GM21381 (cell line): ENCODE measurements around the gene GDF2.

ENCODE experiments used
- ATAC-seq: cut with Tn5 transposase; IDR thresholded peaks from one replicate; pipeline ENCODE4 v1.9.1; 2021; ENCODE audit warnings: mild to moderate bottlenecking, moderate library complexity; ENCODE audit not compliant: unreplicated experiment

GDF2 gene

GRCh38 chr10:47350671-47351640 lies 28.7 kb downstream of the GDF2 start:
- ATAC-seq, result no peak

DNA sequence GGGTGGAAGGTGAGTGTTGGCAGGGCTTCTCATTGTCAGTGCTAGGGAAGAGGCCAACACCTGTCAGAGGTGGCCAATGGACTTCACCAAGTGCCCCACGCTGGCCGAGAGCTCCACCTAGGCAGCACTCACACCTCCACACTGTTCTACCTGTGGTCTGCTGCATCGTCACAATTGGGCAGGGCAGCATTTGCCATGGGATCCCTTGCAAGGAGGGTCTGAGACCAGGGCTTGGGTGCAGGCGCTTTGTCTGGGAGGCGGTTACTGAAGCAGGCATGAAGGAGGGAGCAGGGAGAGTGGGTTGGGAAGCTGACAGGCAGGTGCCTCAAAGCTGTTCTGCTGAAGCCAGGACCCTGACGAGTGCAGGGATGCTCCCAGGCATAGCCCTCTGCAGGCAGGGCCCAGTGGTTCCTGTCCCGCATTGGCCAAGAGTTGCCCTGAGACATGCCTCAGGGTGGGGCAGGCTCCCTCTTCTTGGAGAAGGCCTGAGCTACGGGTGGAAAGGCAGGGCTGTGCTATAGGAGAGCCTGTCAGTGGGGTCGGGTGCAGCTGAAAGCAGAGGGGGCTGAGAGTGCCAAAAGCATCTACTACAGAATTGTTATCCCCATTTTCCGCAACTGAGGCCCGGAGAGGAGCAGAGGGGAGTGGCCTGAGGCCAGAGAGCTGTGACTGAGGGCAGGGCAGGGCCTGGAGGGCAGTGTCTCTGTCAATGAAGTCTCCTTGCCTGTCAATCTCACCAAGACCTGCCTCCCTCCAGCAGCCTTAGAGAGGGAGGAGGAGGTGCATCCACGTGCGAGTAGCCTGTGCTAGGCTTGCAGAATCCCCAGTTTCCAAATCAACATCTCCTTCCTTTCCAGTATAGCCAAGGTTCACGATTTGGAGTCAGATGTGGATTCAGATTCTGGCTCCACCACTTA lies 29.9 kb downstream of the GDF2 start:
- no peak for ATAC-seq

- ATAC-seq, result no peak
Measured at GRCh38 chr10:47353351-47353750, 31.1 kb downstream of the GDF2 start.

DNA sequence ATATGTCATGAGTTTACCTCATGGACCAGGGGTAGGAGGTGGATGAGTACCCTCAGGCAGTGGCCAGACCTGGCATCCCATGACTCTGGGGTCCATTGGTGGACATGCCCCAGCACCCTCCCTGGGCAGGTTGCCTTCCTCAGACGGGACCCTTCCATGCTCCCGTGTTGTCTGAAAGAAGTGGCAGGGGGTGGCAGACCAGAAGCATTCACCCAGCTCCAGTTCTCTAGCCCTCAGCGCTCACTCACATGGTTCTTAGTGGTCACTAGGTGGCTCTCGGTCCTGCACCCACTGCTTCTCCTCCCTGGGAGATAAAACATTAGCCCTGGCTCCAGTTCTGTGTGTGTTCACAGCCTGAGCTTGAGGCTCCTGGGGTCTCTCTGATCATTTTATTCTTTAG lies 31.9 kb downstream of the GDF2 start:
- no peak for ATAC-seq

DNA sequence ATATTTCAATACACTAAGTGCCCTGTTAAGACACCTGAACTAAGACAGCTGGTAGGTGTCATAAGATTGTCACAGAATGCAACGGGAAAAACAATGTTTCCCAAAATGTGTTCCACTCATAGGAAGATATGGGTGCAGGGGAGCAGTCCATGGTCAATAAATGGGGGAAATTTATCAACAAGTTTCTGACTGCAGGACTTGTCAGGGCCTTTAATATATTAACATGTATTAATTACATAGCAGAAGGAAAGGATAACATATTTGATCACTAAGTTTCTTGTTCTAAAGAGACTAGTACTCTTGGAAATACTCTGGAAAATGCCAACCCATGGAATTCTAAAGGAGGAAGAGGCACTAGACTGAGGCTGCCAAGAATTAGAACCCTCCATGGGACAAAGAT lies 32.6 kb downstream of the GDF2 start:
- no peak for ATAC-seq

DNA sequence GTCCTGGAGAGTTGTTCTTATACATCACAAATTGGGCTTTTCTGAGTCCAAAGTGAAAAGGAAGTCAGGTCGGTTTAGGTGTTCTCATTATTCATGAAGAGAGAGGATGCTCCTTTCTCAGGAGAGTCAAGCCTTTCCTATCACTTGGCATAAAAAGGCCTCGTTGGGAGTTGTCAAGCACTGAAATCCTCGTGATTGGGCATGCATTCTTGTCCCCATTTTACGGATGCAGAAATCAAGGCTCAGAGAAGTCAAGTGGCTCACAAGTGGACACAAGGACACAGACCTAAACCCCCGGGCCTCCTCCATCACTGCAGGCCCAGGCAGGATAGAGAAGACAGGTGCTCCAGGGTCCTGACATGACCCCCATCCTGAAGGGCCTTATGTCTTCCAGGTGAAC lies 34.5 kb downstream of the GDF2 start:
- ATAC-seq, result no peak

DNA sequence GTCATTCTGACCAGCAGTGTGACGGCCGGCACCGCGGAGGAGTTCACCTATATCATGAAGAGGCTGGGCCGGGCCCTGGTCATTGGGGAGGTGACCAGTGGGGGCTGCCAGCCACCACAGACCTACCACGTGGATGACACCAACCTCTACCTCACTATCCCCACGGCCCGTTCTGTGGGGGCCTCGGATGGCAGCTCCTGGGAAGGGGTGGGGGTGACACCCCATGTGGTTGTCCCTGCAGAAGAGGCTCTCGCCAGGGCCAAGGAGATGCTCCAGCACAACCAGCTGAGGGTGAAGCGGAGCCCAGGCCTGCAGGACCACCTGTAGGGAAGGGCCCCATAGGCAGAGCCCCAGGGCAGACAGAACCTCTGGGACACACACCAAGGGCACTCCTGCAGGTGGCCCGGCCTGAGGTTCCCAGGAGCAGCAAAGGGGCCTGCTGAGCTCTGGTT lies 34.9 kb downstream of the GDF2 start:
- no peak for ATAC-seq

DNA sequence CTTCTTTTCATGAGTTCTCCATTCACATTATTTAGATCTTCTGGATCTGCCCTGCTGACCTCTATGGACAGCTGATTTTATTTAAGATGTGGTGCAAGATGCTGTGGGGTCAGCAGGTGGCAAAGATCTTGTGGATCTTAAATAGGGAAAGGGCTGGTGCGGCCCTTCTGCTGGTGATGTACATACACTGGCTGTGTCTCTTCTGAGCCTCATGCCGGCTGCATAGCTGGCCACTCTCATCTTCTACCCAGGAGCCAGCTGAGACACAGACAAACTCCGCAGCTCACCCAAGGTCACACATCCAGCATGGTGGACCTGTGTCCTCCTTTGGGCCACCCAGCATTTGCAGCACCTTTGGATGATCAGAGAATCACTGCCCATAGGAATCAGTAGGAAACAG lies 35.7 kb downstream of the GDF2 start:
- no peak for ATAC-seq

DNA sequence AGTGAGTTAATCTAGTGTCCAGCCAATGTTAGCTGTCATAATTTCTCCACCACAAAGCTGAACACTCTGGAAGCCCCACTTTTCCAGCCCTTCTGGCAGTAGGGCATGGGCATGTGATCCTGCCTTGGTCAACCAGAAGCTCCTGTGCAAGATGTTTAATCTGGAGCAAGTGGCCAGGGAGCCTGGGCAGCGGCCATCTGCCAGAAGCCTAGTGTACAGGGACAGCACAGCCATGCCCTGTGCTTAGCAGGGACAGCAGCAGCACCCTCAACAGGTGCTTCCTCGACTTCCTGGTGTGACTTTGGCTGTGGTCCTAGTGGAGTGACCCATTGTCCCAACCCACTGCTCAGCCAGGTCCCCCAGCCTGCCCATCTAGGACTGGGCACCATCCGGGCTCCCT lies 36.2 kb downstream of the GDF2 start:
- no peak for ATAC-seq

- no peak for ATAC-seq
Measured at GRCh38 chr10:47359101-47359500, 36.8 kb downstream of the GDF2 start.

GRCh38 chr10:47359626-47360418 lies 37.6 kb downstream of the GDF2 start:
- ATAC-seq, result no peak

DNA sequence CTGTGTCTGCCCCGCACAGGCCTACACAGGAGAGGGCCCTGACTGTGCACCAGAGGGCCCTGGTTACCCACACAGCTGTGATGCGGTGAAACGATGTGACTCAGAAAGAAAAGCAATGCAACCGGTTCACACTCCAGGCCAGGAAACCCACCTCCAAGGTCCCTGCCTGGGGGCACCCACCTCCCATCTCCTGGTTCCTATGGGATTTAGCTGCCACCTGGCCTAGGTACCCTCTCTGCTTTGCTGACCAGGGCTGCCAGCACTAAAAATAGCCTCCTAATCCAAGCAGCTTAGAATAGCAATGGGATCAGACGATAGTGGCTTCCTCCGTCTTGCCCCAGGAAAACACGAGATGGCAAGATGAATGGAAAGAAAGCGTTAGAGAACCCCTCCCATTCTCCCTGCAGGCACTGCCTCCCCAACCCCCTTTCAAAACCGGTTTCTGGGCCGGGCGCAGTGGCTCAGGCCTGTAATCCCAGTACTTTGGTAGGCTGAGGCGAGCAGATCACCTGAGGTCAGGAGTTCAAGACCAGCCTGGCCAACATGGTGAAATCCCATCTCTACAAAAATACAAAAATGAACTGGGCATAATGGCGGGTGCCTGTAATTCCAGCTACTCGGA lies 38.3 kb downstream of the GDF2 start:
- no peak for ATAC-seq

- ATAC-seq, result no peak
Measured at GRCh38 chr10:47361293-47361692, 39.0 kb downstream of the GDF2 start.

DNA sequence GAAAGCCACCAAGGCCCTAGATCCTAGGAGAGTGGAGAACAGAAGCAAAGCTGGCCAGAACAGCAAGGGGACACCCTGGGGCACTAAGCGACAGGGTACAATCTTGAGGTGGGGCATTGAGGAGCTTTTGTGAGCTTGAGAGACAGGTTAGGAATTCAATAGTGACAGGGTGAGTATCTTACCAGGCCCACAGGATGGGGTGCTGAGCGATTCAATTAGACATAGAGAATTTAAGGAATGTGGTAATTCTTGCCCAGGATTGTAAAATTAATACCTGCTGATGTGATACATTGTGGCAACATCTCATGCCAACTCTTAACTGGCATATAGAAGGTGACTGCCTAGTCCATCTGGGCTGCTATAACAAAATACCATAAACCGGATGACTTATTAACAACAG lies 39.9 kb downstream of the GDF2 start:
- no peak for ATAC-seq

DNA sequence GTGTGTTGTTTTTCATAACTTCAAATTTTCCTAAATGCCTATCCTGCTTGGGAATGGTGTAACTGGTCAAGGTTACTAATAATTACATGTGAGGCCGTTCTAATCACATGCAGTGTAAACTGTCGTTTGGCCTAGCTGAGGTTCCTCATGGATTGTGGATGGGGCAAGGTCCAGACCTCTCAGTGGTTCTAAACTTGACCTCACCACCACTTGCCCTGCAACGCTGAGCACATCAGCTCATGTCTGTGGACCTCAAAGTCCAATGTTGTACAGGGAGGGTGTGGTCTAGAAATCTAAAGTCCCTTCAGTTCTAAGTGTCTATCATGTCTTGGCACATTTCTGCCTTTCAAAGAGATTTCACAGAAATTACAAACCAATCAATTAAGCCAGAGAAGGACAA lies 41.5 kb downstream of the GDF2 start:
- no peak for ATAC-seq

GRCh38 chr10:47364366-47364765 lies 42.1 kb downstream of the GDF2 start:
- no peak for ATAC-seq

DNA sequence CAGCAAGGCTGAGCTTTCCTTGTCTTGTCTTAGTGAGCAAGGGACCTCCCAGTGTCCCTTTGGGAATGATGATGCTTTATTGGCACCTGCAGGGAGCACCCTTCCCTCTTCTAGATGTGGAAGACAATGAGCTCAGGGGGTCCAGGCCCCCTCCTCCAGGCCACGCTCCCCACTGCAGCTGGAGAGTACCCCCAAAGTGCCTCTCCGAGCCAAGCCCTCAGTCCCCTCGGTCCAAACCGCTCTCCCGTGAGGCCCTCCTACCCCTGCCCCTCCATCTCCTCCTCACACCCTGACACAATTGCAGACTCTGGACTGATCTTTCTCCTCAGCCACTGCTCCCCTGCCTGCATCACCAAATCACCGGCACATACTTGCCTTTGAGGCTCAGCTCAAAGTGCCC lies 42.7 kb downstream of the GDF2 start:
- no peak for ATAC-seq

- no peak for ATAC-seq
Measured at GRCh38 chr10:47365431-47366180, 43.4 kb downstream of the GDF2 start.

GRCh38 chr10:47366181-47366631 lies 44.0 kb downstream of the GDF2 start:
- no peak for ATAC-seq
